ENCODE results near the gene CEP162.

Gene CEP162

GRCh38 chr6:84082689-84083265, 144.7 kb downstream of the CEP162 start:
- DNase-seq, result no peak

- no peak for DNase-seq
Measured at GRCh38 chr6:84081222-84081621, 146.2 kb downstream of the CEP162 start.

- no peak for DNase-seq
Measured at GRCh38 chr6:84078335-84078734, 149.1 kb downstream of the CEP162 start.

- no peak for DNase-seq
Measured at GRCh38 chr6:84077645-84078044, 149.8 kb downstream of the CEP162 start.

GRCh38 chr6:84074988-84075781, 152.3 kb downstream of the CEP162 start:
- no peak for DNase-seq
